Measurements from ENCODE around the gene CBR1.

DNA sequence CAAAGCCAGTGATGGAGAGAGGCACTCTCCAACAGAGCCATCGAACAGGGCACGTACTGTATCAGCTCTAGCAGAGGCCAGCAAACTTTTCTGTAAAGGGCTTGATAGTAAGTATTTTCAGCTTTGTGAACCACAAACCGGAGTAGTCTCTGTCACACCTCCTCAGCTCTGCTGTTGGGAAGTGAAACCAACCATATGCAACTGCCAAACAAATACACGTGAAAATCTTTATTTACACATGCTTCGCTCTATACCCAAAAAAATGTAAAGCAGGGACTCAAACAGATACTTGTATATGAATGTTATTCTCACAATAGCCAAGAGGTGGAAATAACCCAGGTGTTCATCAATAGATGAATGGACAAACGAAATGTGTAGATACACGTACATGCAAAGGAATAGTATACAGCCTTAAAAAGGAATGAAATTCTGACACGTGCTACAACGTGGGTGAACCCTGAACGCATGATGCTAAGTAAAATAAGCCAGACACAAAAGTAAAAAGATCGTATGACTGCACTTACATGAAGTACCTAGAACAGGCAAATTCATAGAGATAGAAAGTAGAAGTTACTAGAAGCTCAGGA lies 48.5 kb upstream of the CBR1 start:
- TF ChIP-seq, protein P1, sequence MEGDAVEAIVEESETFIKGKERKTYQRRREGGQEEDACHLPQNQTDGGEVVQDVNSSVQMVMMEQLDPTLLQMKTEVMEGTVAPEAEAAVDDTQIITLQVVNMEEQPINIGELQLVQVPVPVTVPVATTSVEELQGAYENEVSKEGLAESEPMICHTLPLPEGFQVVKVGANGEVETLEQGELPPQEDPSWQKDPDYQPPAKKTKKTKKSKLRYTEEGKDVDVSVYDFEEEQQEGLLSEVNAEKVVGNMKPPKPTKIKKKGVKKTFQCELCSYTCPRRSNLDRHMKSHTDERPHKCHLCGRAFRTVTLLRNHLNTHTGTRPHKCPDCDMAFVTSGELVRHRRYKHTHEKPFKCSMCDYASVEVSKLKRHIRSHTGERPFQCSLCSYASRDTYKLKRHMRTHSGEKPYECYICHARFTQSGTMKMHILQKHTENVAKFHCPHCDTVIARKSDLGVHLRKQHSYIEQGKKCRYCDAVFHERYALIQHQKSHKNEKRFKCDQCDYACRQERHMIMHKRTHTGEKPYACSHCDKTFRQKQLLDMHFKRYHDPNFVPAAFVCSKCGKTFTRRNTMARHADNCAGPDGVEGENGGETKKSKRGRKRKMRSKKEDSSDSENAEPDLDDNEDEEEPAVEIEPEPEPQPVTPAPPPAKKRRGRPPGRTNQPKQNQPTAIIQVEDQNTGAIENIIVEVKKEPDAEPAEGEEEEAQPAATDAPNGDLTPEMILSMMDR (conservative IDR thresholded peaks at IDR 0.05 in 1 of 2, IDR thresholded peaks at IDR 0.05 in 1 of 2; ENCODE audit: extremely low read depth in 1 of 2, insufficient read depth in 1 of 2, low read depth in 1 of 2, low read length in 2 of 2): no peak
- no peak for TF ChIP-seq EZH2 (IDR thresholded peaks at IDR 0.05; ENCODE audit: borderline replicate concordance, low read length)
